GM19043 (cell line): ENCODE data around the gene SFXN1.

Experiments
- ATAC-seq: cut with Tn5 transposase; IDR thresholded peaks from one replicate; pipeline ENCODE4 v1.9.1; 2021; ENCODE audit warnings: low read depth; ENCODE audit not compliant: unreplicated experiment

The SFXN1 gene

DNA sequence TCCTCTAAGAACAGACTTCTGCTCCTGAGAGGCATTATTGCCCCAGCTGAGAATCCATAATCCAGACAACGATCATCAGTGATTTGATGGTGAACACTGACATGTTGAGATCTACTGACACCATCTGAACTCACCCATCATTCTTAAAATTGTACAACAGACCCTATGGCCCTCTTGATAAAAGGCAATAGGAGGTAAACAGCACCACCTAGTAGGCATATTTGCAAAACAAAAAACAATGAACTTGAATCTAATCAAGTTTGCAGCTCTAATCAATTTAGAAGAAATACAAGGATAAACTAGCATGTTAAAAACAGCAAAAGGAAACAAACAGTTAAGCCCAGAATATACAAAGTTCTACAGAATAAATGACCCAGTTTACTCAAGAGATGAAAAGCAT lies 89.6 kb downstream of the SFXN1 start:
- ATAC-seq = no peak

DNA sequence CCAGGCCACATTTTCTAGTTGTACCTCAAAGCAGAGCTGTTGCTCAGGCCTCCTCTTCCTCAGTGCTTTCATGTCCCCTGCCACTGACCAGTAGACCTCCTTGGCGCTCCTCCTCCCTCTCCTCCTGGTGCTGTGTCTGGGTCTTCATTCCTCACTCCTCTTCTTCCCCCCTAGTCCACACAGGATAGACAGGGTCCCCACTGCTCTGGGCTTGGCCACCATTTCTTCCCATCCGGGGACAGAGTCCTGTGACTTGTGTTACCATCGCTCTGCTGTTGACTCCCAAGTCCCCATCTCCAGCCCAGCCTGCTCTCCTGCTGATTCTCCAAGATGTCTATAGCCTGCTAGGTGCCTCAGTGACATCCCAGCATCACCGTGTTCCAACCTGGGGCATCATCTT lies 91.3 kb downstream of the SFXN1 start:
- ATAC-seq = no peak

GRCh38 chr5:175572886-175573285 lies 94.5 kb downstream of the SFXN1 start:
- ATAC-seq = no peak

- ATAC-seq = no peak
Observed at GRCh38 chr5:175573493-175574269, 95.3 kb downstream of the SFXN1 start.

GRCh38 chr5:175575301-175575700 lies 96.9 kb downstream of the SFXN1 start:
- no peak for ATAC-seq

GRCh38 chr5:175576096-175576495 lies 97.7 kb downstream of the SFXN1 start:
- no peak for ATAC-seq

- ATAC-seq = no peak
Observed at GRCh38 chr5:175576591-175576990, 98.2 kb downstream of the SFXN1 start.
